T-helper 9 cell (primary cell): ENCODE data around the gene HPS5.

Source experiments
- DNase-seq: peaks from one replicate; pipeline ENCODE4 v3.0.0-alpha.2; 2020

Gene HPS5

DNA sequence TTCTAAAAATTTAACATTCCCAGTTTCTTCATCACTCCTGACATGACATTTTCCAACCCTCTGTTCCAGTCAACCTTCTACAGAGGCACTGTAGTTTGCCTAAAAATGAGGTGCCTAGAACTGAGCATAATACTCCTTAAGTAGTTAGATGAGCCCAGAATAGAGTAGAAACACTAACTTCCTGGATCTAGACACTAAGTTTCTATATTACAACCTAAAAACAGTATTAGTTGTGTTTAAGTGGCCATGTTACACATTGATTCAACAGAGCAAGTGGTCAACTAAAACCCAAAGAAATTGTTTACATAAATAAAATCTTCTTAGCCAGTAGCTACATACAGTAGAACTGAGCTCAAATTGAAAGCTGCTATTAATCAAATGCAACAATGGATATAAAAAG lies 1.3 kb downstream of the HPS5 start:
- no peak for DNase-seq

DNA sequence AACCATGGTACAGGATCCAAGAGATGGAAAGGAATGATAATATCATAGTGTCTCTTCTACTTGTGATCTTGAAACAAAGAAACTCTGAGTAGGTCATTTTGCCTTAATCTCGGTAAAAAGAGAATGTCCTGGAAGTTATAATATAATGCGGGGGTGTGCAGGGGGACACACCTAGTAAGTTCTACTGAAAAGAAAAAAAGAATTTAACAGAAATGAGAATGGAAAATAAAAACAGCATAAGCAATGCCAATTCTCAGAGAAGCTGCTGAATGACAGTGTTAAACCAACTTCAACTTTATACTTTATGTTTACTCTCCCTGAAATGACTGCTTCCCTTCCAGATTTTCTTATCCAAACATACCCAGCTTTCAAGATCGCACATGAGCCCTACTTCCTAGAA lies 2.0 kb downstream of the HPS5 start:
- DNase-seq: no peak

- DNase-seq: no peak
Observed at GRCh38 chr11:18317551-18317950, 4.4 kb downstream of the HPS5 start.

- DNase-seq: no peak
Observed at GRCh38 chr11:18315893-18316292, 6.0 kb downstream of the HPS5 start.

DNA sequence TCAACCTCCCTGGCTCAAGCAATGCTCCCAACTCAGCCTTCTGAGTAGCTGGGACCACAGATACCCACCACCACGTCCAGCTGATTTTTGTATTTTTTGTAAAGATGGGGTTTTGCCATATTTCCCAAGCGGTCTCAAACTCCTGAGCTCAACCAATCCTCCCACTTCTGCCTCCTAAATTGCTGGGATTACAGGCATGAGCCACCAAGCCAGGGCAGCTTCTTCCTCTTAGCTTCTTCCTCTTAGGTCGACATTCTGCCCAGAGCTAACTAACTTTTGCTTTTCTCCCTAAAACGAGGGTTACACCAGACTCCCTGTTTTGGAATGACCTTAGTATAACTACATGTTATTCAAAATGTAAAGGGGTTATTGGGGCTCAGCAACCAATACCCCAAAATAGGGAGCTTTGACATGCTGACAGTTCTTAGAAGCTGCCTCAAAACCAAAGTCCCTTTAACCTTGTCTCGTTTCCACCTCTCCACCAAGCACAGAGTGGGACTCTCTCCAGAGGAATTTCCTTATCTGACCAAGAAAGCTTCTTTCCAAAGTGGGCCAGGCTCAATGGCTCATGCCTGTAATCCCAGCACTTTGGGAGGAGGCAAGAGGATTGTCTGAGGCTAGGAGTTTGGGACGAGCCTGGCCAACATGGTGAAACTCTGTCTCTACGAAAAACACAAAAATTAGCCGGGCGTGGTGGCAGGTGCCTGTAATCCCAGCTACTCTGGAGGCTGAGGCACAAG lies 7.0 kb downstream of the HPS5 start:
- no peak for DNase-seq

DNA sequence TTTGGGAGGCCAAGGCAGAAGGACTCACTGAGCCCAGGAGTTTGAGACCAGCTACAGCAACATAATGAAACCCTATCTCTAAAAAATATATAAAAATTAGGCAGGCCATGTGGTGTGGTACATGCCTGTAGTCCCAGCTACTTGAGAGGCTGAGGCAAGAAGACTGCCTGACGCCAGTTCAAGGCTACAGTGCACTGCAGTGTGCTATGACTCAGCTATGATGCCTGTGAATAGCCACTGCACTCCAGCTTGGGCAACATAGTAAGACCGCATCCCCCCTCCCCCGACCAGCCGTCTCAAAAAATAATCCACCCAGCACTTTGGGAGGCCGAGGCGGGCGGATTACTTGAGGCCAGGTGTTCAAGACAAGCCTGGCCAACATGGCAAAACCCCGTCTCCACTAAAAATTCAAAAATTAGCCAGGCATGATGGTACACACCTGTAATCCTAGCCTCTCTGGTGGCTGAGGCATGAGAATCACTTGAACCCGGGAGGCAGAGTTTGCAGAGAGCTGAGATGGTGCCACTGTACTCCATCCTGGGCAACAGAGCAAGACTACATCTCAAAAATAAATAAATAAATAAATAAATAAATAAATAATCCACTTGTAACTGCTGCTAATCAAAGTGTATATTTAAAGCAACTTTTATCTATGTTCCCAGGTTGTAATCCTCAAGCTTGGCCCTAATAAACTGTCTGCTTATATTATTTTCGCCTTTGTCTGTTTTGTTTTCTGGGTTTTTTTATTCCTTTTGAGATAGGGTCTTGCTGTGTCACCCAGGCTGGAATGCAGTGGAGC lies 7.8 kb downstream of the HPS5 start:
- no peak for DNase-seq

DNA sequence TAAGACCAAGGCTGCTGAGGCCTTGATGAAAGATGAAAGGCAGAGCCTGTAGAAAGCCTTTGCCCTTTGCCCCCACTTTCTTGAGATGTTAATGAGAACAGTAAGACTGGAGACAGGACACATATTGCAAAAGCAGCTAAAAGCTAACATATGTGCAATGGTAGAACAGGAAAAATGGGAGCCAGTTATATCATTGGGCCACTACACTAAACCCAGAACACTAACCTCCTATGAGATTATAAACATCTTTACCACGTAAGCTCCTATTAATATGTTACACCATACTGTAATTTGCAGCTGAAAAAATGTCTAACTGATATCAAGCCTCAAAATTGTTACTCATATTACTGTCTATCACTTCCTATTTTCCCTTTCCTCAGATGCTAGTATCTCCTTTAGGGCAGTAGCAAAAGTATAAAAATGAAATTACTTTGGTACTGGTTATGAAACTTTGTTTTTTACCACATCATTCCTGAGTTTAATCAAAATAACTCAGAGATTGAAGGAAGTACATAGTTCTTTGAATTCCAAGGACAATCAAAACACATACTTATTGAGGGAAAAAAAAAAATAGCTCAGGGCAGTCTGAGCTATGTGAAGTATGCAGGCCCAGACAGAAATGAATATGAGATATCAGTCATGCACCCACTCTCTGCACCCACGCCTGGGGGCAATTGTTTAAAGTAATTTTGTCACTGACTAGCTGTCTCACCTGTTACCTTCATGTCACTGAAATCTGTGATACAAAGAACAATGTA lies 9.1 kb downstream of the HPS5 start:
- no peak for DNase-seq

- DNase-seq: no peak
Observed at GRCh38 chr11:18312012-18312411, 9.9 kb downstream of the HPS5 start.

- no peak for DNase-seq
Observed at GRCh38 chr11:18310800-18311340, 11.1 kb downstream of the HPS5 start.

DNA sequence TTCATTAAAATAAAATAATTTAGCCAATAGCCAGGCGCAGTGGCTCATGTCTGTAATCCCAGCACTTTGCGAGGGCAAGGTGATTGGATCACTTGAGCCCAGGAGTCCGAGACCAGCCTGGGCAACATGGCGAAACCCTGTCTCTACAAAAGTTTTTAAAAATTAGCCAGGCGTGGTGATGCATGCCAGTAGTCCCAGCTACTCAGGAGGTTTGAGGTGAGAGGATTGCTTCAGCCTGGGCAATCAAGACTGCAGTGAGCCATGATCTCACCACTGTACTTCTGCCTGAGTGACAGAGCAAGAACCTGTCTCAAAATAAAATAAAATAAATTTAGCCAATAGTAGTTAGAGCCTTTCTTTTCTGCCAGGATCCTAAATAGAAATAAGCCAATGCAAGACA lies 12.2 kb downstream of the HPS5 start:
- DNase-seq: no peak

DNA sequence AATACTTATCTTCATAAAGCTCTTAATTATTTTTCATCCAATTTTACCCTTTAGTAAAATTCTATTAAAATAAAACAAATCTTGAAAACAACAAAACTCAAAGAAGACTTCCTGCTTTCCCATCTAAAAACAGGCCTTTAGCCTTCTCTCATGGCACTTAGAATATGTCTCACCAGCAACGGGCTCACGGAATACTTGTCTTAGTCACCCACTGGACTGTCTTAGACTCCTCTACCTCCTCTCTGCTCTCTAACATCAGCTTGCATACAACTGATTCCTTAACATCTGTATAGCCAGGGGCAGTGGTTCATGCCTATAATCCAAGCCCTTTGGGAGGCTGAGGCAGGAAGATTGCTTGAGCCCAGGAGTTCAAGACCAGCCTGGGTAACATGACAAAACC lies 13.7 kb downstream of the HPS5 start:
- no peak for DNase-seq

- no peak for DNase-seq
Observed at GRCh38 chr11:18307461-18308139, 14.3 kb downstream of the HPS5 start.

DNA sequence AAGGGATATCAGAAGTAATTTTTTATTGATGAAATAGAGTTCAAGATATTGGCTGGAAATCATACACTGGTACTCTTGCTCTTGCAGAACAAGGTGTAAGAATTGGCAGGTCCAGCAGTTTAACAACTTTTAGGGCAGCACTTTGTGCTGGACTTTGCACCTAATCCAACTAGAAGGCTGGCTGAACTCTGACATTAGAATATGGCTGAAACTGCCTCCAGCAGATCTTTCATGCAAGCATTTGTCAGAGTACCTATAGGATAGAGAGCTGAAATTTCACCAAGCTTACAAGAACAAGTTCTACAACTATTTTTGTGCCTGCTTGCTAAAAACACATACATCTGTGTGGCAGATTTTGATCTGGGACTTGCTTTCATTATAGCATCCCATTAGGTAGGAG lies 17.2 kb downstream of the HPS5 start:
- no peak for DNase-seq

DNA sequence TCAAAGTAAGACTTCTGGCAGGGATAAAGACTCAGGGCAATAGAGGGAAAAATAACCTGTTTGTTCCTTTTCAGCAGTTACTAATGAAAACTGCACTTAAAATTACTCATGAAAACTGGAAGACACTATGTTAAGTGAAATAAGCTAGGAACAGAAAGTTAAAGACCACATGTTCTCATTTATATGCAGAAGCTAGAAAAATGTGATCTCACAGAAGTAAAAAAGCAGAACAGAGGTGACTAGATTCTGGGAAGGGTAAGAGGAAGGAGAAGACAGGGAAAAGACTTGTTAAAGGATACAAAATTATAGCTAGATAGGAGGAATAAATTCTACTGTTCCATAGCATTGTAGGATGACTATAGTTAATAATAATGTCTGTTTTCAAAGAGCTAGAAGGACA lies 22.2 kb downstream of the HPS5 start:
- DNase-seq: no peak

GRCh38 chr11:18295316-18295715 lies 26.6 kb downstream of the HPS5 start:
- DNase-seq: no peak

GRCh38 chr11:18294862-18295261 lies 27.1 kb downstream of the HPS5 start:
- no peak for DNase-seq

DNA sequence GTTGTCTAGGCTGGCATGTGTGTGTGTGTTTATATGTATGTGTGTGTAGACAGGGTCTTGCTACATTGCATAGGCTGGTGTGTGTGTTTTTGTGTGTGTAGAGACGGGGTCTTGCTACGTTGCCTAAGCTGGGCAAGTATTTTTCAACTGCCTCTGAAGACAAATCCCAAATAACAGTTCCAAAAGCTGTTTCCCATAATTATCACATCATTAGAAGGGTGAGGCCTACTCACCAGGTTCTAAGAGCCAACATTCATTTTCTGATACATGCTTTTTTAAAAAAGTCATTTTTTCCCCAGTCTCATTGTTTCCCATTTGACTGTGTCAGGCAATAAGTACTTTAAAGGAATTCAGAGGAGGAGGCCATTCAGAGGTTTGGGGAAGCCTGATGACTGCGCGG lies 33.0 kb downstream of the HPS5 start:
- no peak for DNase-seq

- no peak for DNase-seq
Observed at GRCh38 chr11:18285841-18286240, 36.1 kb downstream of the HPS5 start.

GRCh38 chr11:18282626-18283025 lies 39.3 kb downstream of the HPS5 start:
- DNase-seq: no peak

- DNase-seq: no peak
Observed at GRCh38 chr11:18280438-18281045, 41.4 kb downstream of the HPS5 start.

- no peak for DNase-seq
Observed at GRCh38 chr11:18277565-18278271, 44.2 kb downstream of the HPS5 start.

DNA sequence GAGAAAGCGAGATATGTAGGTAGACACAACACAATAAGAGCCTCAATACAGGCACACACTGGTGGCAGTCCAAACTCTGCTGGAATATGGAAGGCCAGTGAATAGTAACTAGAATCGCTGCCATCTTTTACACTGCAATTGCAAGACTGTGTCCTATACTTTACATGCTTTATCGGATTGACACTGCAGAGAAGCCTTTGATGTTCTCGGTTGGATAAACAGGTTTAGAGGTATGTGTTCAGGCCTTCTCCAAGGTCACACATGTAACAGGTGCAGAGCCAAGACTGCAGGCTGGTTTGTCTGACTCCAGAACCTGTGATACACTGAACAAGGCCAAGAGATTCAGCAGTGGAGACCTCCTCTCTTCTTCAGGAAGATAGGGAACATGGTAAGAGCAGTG lies 50.7 kb downstream of the HPS5 start:
- no peak for DNase-seq
